IMR-90 (cell line): ENCODE data around the gene SEC23IP. TPM values are rescaled to one million over a fixed set of nuclear protein-coding genes. Genes with fewer than 3 reads are reported as not detected.
A peak's percentile ranks its signal among the peaks of the same experiment; 100 is the strongest.

Source experiments
- ATAC-seq: fragments of 200-7000 bp; cut with Tn5 transposase; 2 replicates; pipeline ENCODE4 v1.9.1; 2020; ENCODE audit warnings: low read depth, mild to moderate bottlenecking, moderate library complexity
- BruUV-seq: library from RNA; stranded (reverse); fragments of 400-500 nt; replicated peaks from 2 replicates; lab custom pipeline; 2021; lab: Mats Ljungman, UMichigan
- CTCF ChIA-PET: fragments of 300-600 bp; formaldehyde crosslinking; extraction: SDS; loops from one replicate; lab custom pipeline; 2021; ENCODE audit warnings: antibody characterized with exemption; lab: Yijun Ruan, JAX
- POLR2A ChIA-PET: fragments of 300-600 bp; sonication (Branson Sonifier 250); formaldehyde crosslinking; loops from one replicate; lab custom pipeline; 2022; ENCODE audit warnings: antibody characterized with exemption; ENCODE audit not compliant: unreplicated experiment; lab: Charles Lee
- DNase-seq: peaks from one replicate; pipeline ENCODE4 v3.0.0; 2013
- H2AFZ ChIP-seq: replicated peaks from 2 replicates; pipeline ENCODE3; 2013; ENCODE audit warnings: low read length, mild to moderate bottlenecking; ENCODE audit not compliant: poor library complexity
- H2AK5ac ChIP-seq: 2 replicates; pipeline ENCODE4 v1.6.1; 2013; ENCODE audit warnings: low read depth, low read length, inconsistent platforms
- H2AK9ac ChIP-seq: replicated peaks from 2 replicates; pipeline ENCODE3; 2013; ENCODE audit warnings: mild to moderate bottlenecking, low read depth, low read length, moderate library complexity; ENCODE audit not compliant: poor library complexity
- H2BK120ac ChIP-seq: 2 replicates; pipeline ENCODE4 v1.6.1; 2013; ENCODE audit warnings: low read depth, low read length, inconsistent platforms
- H2BK15ac ChIP-seq: 3 replicates; pipeline ENCODE4 v1.6.1; 2013; ENCODE audit warnings: low read depth, low read length, inconsistent platforms
- H2BK20ac ChIP-seq: 2 replicates; pipeline ENCODE4 v1.6.1; 2013; ENCODE audit warnings: low read depth, mild to moderate bottlenecking, inconsistent platforms, low read length, moderate library complexity
- H2BK5ac ChIP-seq: 2 replicates; pipeline ENCODE4 v1.6.1; 2013; ENCODE audit warnings: mild to moderate bottlenecking, low read depth, low read length, inconsistent platforms; ENCODE audit not compliant: poor library complexity, severe bottlenecking
- H3K14ac ChIP-seq: replicated peaks from 2 replicates; pipeline ENCODE4 v1.6.1; 2013; ENCODE audit warnings: low read depth, low read length, inconsistent platforms
- H3K18ac ChIP-seq: 2 replicates; pipeline ENCODE4 v1.6.1; 2013; ENCODE audit warnings: low read depth, low read length, control low read depth
- H3K23ac ChIP-seq: 2 replicates; pipeline ENCODE4 v1.6.1; 2013; ENCODE audit warnings: low read depth, low read length, inconsistent platforms
- H3K27ac ChIP-seq: 2 replicates; pipeline ENCODE4 v1.5.1; 2013; ENCODE audit warnings: mild to moderate bottlenecking, control low read depth, low read length; ENCODE audit not compliant: insufficient read depth
- H3K27me3 ChIP-seq: 2 replicates; pipeline ENCODE4 v1.6.1; 2013; ENCODE audit warnings: low read length; ENCODE audit not compliant: control insufficient read depth, insufficient read depth
- H3K36me3 ChIP-seq: 2 replicates; pipeline ENCODE4 v1.6.1; 2013; ENCODE audit warnings: low read length, mixed read lengths; ENCODE audit not compliant: control insufficient read depth, insufficient read depth
- H3K4ac ChIP-seq: 2 replicates; pipeline ENCODE4 v1.6.1; 2013; ENCODE audit warnings: low read depth, low read length, inconsistent platforms
- H3K4me1 ChIP-seq: 2 replicates; pipeline ENCODE4 v1.6.1; 2013; ENCODE audit warnings: low read length, mixed read lengths; ENCODE audit not compliant: control insufficient read depth, insufficient read depth
- H3K4me2 ChIP-seq: 2 replicates; pipeline ENCODE4 v1.6.1; 2013; ENCODE audit warnings: low read depth, mild to moderate bottlenecking, control low read depth, low read length, moderate library complexity
- H3K4me3 ChIP-seq: 2 replicates; pipeline ENCODE4 v1.5.1; 2013; ENCODE audit warnings: low read depth, mild to moderate bottlenecking, control low read depth, low read length, moderate library complexity; ENCODE audit not compliant: insufficient read depth
- H3K56ac ChIP-seq: 2 replicates; pipeline ENCODE4 v1.6.1; 2013; ENCODE audit warnings: low read length, inconsistent platforms; ENCODE audit not compliant: insufficient read depth; ENCODE audit errors: extremely low read depth
- H3K79me1 ChIP-seq, 2 experiments: 2 replicates each; pipeline ENCODE4 v1.6.1; 2013; ENCODE audit warnings: low read length in 2 of 2, inconsistent platforms in 1 of 2, low read depth in 1 of 2
- H3K9ac ChIP-seq: 2 replicates; pipeline ENCODE4 v1.6.1; 2013; ENCODE audit warnings: low read depth, low read length, control low read depth
- H3K9me1 ChIP-seq: 2 replicates; pipeline ENCODE4 v1.6.1; 2013; ENCODE audit warnings: low read length, inconsistent platforms; ENCODE audit not compliant: insufficient read depth
- H3K9me3 ChIP-seq: 2 replicates; pipeline ENCODE4 v1.6.1; 2013; ENCODE audit warnings: low read length; ENCODE audit not compliant: control insufficient read depth, insufficient read depth
- H4K20me1 ChIP-seq: 2 replicates; pipeline ENCODE4 v1.6.1; 2013; ENCODE audit warnings: low read length, inconsistent platforms; ENCODE audit not compliant: insufficient read depth
- H4K5ac ChIP-seq: 2 replicates; pipeline ENCODE4 v1.6.1; 2013; ENCODE audit warnings: mild to moderate bottlenecking, low read depth, low read length, control low read depth
- H4K8ac ChIP-seq, 2 experiments: 2 replicates each; pipeline ENCODE4 v1.6.1; 2013; ENCODE audit warnings: low read depth in 2 of 2, low read length in 2 of 2, control low read depth in 1 of 2, inconsistent platforms in 1 of 2
- H4K91ac ChIP-seq: 2 replicates; pipeline ENCODE4 v1.6.1; 2013; ENCODE audit warnings: low read depth, low read length, inconsistent platforms; ENCODE audit not compliant: insufficient read depth
- BHLHE40 ChIP-seq: fragments of 150-350 bp; IDR thresholded peaks from 2 replicates; pipeline ENCODE4 v1.6.1; 2016; ENCODE audit warnings: mild to moderate bottlenecking, low read depth, low read length
- CEBPB ChIP-seq: IDR thresholded peaks from 2 replicates; pipeline ENCODE4 v1.6.1; 2012; ENCODE audit warnings: low read depth, low read length, improper control_type of control experiment
- MAZ ChIP-seq: IDR thresholded peaks from 2 replicates; pipeline ENCODE4 v1.6.1; 2012; ENCODE audit warnings: low read depth, mild to moderate bottlenecking, low read length, improper control_type of control experiment, moderate library complexity, borderline replicate concordance
- NFE2L2 ChIP-seq: fragments of 150-350 bp; IDR thresholded peaks from 2 replicates; pipeline ENCODE4 v1.6.1; 2016; ENCODE audit warnings: low read depth, mild to moderate bottlenecking, low read length
- RCOR1 ChIP-seq: IDR thresholded peaks from 2 replicates; pipeline ENCODE4 v1.6.1; 2012; ENCODE audit warnings: mild to moderate bottlenecking, low read length, improper control_type of control experiment; ENCODE audit not compliant: insufficient replicate concordance
- WGBS, 2 experiments: methylation state at CpG; one replicate each; pipeline versions ENCODE4 v1.1.5 to v1.1.7; 2013; ENCODE audit warnings: missing lambda C conversion rate in 2 of 2; ENCODE audit not compliant: insufficient read length in 1 of 2; ENCODE audit errors: extremely low coverage in 2 of 2; 5-methylcytosine and 5-hydroxymethylcytosine counted together
- dilution Hi-C: fragments of 300-500 bp; cut with HindIII; formaldehyde crosslinking; loops from one replicate; pipeline ENCODE4 v1.14.3; 2018; ENCODE audit warnings: low sequenced_read_pairs; ENCODE audit not compliant: unreplicated experiment
- in situ Hi-C: fragments of 300-500 bp; cut with MboI; formaldehyde crosslinking; loops from 3 replicates; pipeline ENCODE4 v1.14.3; 2019; ENCODE audit warnings: low sequenced_read_pairs, inconsistent platforms, mixed read lengths
- intact Hi-C: fragments of 100-400 bp; cut with micrococcal nuclease; formaldehyde crosslinking; loops from 2 replicates; pipeline ENCODE4 v1.10.0; 2022
- polyA plus RNA-seq, 3 experiments: library from polyadenylated mRNA; depleted of rRNA; stranded (reverse); fragments of >200 nt; gene quantifications; 2 replicates each; pipeline ENCODE4 v1.2.3, GENCODE V29; 2012; ENCODE audit warnings: low replicate concordance in 1 of 3
- total RNA-seq: library from RNA; depleted of rRNA; stranded (reverse); fragments of >200 nt; gene quantifications from 2 replicates; pipeline ENCODE4 v1.2.3, GENCODE V29; 2012
- TF ChIP-seq, protein P1 (sequence below): fragments of 150-350 bp; IDR thresholded peaks from 2 replicates; pipeline ENCODE4 v1.6.1; 2016; ENCODE audit warnings: low read depth, mild to moderate bottlenecking, low read length, moderate library complexity, borderline replicate concordance

Gene SEC23IP
- total and polyA plus RNA-seq, 2 of the 4 experiments (the other 2 are of a cell fraction) = 37.4 to 39.8 TPM

DNA sequence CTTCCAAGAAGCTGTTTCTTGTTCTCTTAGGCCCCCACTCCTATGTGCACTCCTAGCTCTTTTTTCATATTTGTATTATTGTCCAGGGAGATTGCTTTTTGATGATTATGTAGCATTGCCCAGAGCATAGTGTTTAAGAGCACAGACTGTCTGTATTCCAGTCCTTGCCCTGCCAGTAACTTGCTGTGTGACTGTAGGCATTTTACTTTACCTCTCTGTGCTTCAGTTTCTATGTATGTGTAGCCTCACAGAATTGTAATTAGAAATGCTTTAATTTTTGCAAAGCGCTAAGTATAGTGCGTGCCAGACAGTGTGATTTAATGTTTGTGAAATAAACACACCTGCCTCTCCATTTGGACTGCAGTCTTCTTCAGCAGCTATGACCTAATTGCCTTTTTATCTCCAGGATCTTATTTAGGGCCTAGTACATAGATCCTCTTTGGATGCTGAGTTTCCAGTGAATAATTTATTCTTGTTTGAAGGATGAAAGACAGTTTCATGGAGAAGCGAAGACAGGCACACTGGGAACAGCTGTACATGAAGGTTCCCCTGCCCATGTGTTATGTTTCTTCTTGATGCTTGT, 1.4 kb downstream of the SEC23IP start:
- ChIA-PET CTCF (no interaction called here), POLR2A (no interaction called here)
- Histone ChIP-seq H2AFZ (no peak overlapping the region), H3K9me3 (no peaks in the 10 kb centered on the region; the same call in 1 of the 2 replicates), H3K4me3 (no peak overlapping the region; the same call in 1 of the 2 replicates), H3K18ac (no peak overlapping the region), H2BK20ac (no peak overlapping the region), H2AK5ac (no peak overlapping the region), H4K91ac (no peak overlapping the region), H4K5ac (no peak overlapping the region), H3K9me1 (peaks cover 25% of the 10 kb centered on the region), H3K27me3 (no peaks in the 10 kb centered on the region), H2BK120ac (no peak overlapping the region), H3K56ac (no peak overlapping the region), H3K4me2 (peak overlapping the region; percentile 57), H3K36me3 (peaks cover 8% of the 10 kb centered on the region), H3K14ac (no peak overlapping the region), H3K23ac (0 out of 2 replicates have a peak overlapping the region, but pooled peaks have one; percentile 18), H4K8ac (no peak overlapping the region), H3K4ac (no peak overlapping the region), H4K20me1 (peaks cover 46% of the 10 kb centered on the region), H3K79me1 (peaks cover 9 to 59% of the 10 kb centered on the region in 2 experiments), H3K9ac (no peak overlapping the region), H2BK5ac (no peak overlapping the region), H3K4me1 (peaks cover 10% of the 10 kb centered on the region), H2BK15ac (no peak overlapping the region), H2AK9ac (no peak overlapping the region), H3K27ac (no peak overlapping the region)
- no peak for ATAC-seq
- intact Hi-C loops (no loop called here), dilution Hi-C loops (no loop called here), in situ Hi-C loops (no loop called here)
- no peak for TF ChIP-seq MAZ
- no peak for TF ChIP-seq CEBPB
- TF ChIP-seq, protein P1, sequence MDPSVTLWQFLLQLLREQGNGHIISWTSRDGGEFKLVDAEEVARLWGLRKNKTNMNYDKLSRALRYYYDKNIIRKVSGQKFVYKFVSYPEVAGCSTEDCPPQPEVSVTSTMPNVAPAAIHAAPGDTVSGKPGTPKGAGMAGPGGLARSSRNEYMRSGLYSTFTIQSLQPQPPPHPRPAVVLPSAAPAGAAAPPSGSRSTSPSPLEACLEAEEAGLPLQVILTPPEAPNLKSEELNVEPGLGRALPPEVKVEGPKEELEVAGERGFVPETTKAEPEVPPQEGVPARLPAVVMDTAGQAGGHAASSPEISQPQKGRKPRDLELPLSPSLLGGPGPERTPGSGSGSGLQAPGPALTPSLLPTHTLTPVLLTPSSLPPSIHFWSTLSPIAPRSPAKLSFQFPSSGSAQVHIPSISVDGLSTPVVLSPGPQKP = no peak
- no peak for TF ChIP-seq BHLHE40
- no peak for TF ChIP-seq NFE2L2
- TF ChIP-seq RCOR1 = no peak
- no CpG with 5 or more reads among the region's 3 CpGs for WGBS, 2 experiments
- DNase-seq = no peak
- TSS peak; percentile 55 for BruUV-seq
